ENCODE data around the gene MOGAT3.

The MOGAT3 gene

GRCh38 chr7:101200862-101201599 is at the start of gene MOGAT3:
Gene MOGAT3 (minus strand): TSS chr7:101201036. CDS start chr7:101200854, 182 bp downstream.
- peak; percentile 62 for DNase-seq (ENCODE audit: low spot score)

GRCh38 chr7:101250324-101250723 is 49.5 kb upstream of the MOGAT3 start:
- DNase-seq (ENCODE audit: low spot score) = no peak

GRCh38 chr7:101248276-101248675 is 47.4 kb upstream of the MOGAT3 start:
- DNase-seq (ENCODE audit: low spot score) = no peak

GRCh38 chr7:101245147-101245668 is 44.4 kb upstream of the MOGAT3 start:
- DNase-seq (ENCODE audit: low spot score) = no peak

DNA sequence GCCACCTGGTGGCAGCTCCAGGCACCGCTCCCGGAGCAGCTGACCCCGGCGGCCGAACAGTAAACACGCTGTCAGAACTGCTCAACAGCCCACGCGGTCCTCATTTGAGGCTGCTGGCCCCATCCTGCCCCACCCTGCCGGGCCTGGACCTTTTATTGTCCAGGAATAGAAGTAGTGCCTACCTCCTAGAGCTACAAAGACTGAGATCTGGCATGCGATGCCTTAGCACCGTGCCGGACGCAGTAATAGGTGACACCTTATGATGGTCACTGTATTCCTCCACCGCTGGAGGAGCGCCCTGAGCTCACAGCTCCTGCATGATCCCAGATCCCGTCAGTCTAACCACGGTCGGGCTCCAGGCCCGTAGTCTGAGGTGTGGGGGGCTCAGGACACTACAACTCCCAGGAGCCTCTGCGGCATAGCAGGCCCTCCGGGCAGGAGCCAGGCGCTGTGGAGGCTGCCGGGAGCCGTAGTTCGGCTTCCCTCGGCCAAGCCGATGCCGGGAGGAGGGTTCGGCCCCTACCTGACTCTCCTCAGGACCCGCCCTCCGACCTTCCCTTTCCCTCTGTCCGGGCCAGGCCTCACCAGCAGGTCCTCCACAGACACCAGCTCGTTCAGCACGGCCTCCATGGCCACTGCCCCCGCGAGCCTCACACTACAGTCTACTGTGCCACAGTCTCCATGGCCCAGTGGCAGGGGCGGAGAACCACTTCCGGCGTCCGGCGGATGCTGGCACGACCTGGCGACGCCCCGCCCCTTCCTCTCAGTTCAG is 43.7 kb upstream of the MOGAT3 start, which contains the start of gene FIS1:
FIS1 (minus strand) TSS at position 707 of the 772 bp plus-strand sequence; CDS start at position 630, 77 bp downstream.
- DNase-seq (ENCODE audit: low spot score) = peak; percentile 100

GRCh38 chr7:101243646-101244374 is 43.0 kb upstream of the MOGAT3 start:
- no peak for DNase-seq (ENCODE audit: low spot score)

- DNase-seq (ENCODE audit: low spot score) = no peak
Measured at GRCh38 chr7:101241443-101242349, 40.9 kb upstream of the MOGAT3 start.

DNA sequence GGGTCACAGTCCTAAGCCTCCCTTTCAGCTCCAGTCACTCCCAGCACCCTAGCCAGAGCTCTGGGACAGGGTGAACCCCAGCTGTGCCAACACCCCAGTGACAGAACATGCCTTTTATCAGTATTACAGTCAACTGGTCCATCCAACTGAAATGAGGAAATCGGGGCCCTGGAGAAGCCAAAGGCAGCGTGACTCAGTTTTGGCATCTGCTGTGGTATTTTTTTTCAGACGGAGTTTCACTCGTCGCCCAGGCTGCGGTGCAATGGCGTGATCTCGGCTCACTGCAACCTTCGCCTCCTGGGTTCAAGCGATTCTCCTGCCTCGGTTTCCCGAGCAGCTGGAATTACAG is 40.2 kb upstream of the MOGAT3 start:
- no peak for DNase-seq (ENCODE audit: low spot score)

GRCh38 chr7:101240226-101241014 is 39.6 kb upstream of the MOGAT3 start:
- no peak for DNase-seq (ENCODE audit: low spot score)

- no peak for DNase-seq (ENCODE audit: low spot score)
Measured at GRCh38 chr7:101239951-101240220, 39.0 kb upstream of the MOGAT3 start.

DNA sequence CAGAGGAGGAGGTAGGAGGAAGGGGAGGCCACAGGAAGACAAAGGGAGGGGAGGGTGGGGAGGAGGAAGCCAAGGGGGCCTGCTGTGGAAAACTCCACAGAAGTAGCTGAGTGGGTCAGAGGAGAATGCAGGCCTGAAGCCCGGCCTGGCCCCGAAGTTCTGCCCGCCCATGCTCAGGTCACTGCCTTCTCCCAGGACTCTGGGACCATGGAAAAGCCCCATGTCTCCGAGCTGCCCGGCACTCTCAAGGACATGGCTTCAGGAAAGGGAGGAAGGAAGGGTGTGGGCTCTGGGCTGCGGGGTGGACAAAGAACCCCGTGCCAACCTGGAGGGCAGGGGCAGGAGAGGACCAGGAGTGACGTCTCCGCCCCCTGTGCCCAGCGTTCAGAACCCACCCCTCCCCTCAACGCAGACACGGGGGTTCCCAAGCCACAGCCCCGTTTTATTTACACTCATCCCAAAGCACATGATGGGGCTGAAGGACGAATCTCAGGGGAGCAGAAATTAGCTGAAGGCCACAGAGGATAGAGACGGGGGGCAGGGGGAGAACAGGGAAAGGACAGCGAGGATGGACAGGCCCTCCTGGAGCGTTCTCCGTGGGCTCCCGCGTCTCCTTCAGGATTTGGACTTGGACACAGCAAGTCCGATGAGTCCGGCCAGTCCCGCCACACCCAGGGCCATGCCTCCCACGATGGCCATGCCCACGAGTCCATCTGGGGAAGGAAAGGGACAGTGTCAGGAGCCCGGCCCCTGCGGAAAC is 38.5 kb upstream of the MOGAT3 start:
- no peak for DNase-seq (ENCODE audit: low spot score)

DNA sequence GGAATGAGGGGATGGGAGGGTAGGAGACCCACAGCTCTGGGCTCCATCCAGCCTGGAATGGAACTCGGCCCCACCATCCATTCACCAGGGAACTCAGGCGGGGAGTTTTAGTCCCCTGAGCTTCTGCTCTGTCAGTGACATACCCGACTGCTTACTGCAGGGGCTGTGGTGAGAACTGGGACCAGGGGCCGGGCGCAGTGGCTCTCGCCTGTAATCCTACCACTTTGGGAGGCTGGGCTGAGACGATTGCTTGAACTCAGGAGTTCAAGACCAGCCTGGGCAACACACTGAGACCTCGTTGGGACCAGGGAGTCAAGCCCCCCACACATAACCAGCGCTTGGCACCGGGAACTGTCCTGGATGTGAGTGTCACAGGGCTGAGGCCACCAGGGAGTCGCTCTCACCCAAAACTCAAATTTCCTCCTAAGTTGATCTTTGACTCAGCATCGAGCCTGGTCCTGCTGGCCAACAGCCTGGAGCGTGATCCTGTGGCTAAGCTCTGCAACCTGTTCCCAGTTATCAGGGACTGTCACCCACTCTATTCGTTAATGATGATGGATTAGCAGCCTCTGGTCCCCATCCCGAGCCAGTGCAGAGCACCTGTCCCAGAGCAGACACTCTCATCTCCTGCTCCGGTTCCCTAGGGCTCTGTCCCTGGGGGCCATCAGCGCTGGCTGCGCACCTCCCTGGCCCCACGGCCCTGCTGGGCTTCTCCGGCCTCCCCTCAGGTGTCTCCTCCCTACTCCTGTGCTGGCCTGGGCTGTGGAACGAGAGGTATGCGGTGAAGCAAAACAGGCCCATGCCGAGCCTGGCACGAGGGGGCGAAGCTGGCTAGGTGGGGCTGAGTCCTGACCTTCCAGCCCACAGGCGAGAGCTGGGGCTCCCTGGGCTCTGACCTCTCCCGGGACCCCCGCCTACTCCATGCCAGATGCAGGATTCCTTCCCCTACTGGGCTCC is 37.7 kb upstream of the MOGAT3 start:
- DNase-seq (ENCODE audit: low spot score) = no peak

- DNase-seq (ENCODE audit: low spot score) = no peak
Measured at GRCh38 chr7:101237206-101238067, 36.6 kb upstream of the MOGAT3 start, which contains the start of gene CLDN15. Gene CLDN15 (minus strand): TSS chr7:101237802. CDS start chr7:101237581, 221 bp downstream.

DNA sequence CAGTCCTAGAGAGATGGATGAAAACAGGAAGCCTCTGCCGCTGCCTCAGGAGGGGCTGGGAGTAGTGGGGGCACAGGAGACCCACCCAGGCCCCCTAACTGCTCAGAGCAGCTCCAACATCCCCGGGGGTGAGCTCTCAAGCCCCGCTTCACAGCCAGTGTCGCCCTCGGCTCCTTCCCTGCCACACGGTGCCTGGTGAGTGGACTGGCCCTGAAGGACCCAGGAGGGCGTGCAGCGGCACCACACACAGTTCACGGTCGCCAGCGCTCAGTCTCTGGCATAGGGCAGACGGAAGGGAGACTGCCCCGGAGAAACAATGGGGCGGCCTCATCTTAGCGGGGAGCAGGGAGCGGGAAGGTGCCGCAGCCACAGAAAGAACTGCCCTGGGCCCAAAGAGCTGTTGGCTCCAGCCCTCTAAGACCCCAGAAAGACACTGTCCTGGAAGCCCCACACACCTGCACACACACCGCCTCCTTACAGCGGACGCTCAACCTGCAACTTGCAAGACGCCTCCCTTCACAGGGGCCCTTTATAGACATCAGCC is 35.5 kb upstream of the MOGAT3 start:
- no peak for DNase-seq (ENCODE audit: low spot score)

- no peak for DNase-seq (ENCODE audit: low spot score)
Measured at GRCh38 chr7:101235522-101235921, 34.7 kb upstream of the MOGAT3 start.

DNA sequence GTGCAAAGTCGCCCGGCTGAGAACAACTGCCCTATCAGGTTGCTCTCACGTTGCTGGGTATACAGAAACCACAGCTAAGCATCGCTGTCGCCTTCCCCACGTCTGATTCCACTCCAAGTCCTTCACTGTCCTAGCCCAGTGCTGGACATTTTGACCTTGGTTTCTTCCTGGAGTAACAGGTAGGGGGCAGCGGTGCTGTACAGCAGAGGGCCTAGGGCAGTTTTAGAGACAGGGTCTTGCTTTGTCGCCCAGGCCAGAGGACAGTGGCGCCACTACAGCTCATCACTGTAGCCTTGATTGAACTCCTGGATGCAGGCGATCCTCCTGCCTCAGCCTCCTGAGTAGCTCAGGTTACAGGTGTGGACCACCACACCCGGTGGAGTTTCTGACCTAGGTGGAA is 34.2 kb upstream of the MOGAT3 start:
- DNase-seq (ENCODE audit: low spot score) = no peak

GRCh38 chr7:101234636-101235035 is 33.8 kb upstream of the MOGAT3 start:
- DNase-seq (ENCODE audit: low spot score) = no peak

Measured in LoVo (cell line).